Femur (tissue), 1 donor: ENCODE measurements around the gene PTCHD4.
A peak's percentile ranks its signal among the peaks of the same experiment; 100 is the strongest.

Source experiments
- DNase-seq: peaks from one replicate; pipeline ENCODE4 v3.0.0-alpha.2; 2017

The PTCHD4 gene

DNA sequence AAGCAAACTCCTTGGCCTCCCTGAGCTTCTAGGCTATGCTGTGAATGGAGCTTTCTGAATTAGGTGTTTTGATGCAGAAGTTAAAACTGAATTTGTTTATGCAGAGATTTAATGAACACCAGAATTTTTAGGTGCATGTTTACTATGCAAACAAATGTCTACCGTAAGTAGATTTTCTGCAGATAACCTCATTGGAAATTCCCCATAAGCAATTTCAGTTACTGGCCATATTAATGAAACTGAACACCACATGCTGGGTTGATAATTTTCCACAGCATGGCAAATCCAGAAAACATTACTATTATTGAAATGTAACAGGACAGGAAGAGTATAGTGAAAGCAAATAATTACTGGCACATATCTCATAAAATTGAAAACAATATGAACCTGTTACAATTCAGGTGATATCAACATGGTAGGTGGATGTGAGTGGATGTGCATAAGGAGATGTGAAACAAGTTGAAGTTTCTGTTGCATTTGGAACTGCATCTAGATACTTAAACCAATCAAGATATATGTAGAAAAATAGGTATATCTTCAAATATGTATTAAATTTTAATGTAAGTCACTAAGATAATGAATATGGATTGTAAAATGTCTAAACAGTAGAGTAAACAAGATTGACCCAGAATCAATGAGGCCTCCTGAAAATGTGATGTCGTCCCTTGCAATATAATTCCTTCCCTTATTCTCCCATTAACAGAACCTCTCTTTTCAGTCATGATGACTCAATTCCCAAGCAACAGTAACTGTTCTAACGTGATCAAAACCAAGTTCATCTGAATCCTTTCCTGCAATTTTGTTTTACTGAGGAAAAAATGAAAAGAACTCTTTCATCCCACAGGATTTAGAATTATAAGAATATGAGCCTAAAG lies 11.0 kb downstream of the PTCHD4 start:
- no peak for DNase-seq

GRCh38 chr6:48098923-48099322 lies 12.1 kb downstream of the PTCHD4 start:
- DNase-seq: peak; percentile 26

DNA sequence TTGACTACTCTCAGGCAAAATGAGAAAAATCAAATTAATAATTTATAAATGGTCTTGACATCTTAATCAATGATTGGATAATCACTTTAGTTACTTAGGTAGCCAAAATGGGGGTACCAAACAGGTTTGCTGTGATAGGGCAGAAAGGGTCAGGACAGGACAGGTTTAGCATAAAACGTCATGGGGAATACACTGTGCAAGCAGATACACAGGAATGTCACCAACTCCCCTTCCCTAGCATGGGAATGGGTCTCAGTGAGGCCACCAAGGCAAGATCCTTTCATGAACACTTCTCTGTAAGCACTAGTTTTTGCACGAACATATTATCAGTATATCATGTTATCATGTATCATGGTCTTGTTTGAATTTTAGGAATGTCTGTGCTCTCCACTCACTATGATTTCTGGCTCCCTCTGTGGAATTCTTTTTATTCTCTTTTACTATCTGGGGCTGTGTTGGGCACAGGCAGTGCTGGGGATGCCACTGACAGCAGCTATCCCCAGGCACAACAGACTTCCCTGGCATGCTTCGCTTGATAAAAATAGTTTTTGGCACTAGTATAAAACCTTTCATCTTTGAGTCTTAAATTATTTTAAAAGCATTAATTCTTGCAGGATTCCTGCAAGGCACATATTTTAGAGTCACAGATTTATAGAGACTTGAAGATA lies 18.3 kb downstream of the PTCHD4 start:
- DNase-seq: no peak

GRCh38 chr6:48090546-48090945 lies 20.5 kb downstream of the PTCHD4 start:
- DNase-seq: no peak

DNA sequence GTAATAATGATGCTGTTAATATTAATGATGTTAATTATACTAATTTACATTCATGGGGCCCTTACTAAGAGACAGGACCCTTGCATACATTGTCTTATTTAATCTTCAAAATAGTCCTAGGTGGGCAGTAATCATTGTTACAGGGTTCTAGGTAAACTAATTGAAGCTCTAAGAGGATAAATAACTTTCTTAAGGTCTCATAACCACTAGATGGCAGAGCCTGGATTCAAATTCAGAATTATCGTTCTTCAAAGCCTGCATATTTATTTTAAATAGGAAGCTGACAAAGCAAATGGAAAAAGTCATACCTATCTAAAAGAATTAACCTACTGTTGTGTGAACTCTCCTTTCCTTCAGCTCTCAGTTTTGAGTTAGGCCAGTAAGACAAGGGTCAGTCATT lies 23.5 kb downstream of the PTCHD4 start:
- DNase-seq: no peak

DNA sequence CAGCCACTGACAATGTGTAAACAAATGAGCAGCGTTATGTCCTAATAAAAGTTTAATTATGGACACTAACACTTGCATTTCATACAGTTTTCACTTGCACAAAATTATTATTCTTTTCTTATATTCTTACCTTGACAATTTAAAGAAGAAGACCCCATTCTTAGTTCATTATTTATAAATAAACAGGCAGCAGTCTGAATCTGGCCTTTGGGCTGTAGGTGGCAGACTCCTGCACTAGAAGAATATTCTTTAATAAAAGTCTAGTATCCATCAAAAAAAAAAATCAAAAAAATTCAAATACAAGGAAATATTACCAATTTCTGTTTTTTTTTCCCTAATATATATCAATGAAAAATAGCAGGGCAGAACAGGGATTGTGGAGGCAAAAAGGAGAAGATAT lies 24.8 kb downstream of the PTCHD4 start:
- DNase-seq: no peak

DNA sequence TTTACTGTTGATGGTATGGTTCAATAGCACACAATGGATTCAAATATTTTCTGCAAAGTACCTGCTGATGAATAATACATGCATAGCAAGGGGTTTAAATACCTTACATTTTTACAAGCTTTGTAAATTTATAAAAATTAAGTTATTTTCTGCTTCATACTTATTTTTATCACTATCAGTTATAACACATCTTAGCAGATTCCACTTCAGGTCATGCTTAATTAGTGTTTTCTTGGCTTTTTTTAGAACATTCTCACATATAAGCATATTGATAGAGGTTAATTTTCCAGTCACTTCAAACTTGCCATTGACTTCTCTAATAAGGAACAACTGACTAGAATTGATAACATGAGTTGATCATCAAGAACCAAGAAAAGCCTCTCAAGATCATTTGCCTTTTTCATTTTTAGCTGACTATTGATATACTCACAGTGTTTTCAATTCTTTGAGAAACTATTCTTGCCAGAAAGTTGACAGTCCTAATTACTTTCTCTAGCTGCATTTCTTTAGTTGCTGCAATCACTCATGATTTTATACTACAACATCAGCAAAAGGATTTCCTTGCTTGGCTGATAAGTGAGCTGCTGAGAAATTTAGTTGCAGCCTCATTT lies 25.8 kb downstream of the PTCHD4 start:
- DNase-seq: no peak

DNA sequence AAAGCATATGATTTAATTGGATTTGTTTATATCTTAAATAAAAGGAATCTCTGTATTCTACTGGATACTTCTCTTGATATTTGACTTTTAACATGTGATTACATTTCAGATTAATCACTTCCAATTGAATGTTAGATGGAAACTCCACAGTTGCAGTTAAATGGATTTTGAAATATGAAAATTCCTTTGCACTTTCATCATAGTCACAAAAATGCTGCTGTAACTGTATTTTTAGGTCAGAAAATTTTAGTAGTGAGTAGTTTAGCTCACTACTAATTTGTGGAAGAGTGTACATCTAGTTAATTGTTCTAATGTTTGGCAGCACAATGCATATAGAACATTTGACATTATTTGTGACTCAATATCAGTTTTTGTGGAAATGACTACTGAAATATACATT lies 26.8 kb downstream of the PTCHD4 start:
- no peak for DNase-seq

GRCh38 chr6:48080227-48081009 lies 30.6 kb downstream of the PTCHD4 start:
- no peak for DNase-seq

- DNase-seq: no peak
These were observed 32.9 kb downstream of the PTCHD4 start for GRCh38 chr6:48078120-48078519.

DNA sequence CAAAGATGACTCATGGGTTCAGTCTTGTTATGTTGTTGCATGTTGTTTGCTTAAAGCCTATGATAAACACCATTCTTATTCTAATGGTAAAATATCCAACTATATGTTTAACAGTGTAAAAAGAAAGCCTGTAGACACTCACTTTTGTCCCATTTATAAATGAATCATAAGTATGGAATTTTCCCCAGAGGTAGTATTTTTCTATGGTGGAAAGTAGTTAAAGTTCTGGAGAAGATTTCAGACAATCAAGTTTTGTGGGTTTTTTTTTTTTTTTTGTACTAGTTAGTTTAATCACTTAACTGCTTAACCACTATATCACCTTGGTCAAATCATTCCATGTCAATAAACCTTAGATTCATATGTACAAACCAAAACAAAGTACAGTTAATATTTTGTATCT lies 35.8 kb downstream of the PTCHD4 start:
- no peak for DNase-seq

DNA sequence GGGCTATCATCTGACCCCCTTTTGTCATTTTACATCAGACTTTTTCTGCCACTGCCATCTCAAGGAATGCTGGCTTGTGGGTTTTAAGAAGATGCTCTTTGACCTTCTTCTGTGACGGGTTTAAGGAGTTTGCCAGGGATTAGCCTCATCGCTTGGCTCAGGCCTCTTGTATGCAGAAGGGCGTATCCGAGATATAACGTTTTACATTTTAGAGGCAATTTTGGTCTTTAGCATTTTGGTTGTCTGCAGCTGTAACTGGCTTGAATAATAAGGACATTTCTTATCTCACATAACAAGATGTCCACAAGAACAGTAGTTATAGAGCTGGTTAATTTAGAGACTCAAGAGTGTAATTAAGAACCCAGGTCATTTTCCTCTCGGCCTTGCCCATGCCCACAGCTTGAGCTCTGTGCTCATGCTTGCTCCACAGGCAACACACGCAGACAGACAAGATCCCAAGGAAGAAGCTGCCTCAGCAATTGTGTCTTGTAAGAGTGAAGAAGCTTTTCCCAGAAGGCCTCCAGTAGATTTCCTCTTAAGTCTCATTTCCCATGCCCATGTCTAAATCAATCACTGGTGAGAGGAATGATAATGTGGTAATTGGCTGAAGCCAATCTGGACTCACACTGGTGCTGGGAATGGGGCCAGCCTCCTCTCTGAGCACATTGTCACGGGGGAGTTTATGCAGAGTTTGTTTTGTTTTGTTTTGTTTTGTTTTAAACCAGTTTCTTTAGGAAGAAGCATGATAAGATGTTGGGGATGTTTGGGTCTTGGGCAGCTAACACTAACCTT lies 36.8 kb downstream of the PTCHD4 start:
- no peak for DNase-seq

DNA sequence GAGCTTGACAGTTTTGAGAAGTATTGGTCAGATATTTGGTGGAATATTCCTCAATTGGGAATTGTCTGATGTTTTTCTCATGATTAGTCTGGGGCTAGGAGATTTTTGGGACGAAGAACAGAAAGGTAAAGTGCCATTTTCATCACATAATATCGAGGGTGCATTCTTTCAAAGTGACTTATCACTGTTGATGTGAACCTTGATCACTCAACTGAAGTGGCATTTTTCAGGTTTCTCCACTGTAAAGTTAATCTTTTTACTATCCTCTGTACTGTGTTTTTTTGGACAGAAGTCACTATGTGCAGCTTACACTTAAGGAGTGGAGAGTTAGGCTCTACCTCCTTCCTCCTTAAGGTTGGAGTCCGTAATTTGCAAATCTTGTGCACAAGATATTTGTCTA lies 39.2 kb downstream of the PTCHD4 start:
- DNase-seq: no peak

DNA sequence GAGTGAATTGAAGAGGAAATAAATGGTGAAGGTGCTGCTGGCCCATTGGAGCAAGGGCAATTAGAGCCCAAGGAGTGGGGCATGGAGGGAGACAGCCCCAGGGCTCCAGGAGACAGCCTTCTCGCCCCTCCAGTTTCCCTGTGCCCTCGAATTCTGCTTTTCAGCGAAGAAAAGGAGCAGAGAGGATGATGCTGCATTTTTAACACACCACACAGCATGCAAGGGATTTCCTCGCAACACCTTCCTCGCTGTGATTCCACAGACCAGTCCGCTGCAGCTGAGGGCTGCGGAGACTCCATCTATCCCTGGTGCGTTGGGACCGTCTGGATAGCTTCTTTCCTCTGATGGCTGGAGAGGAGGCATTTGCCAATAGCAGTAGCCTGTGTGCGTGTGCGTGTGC lies 41.7 kb downstream of the PTCHD4 start:
- DNase-seq: no peak

DNA sequence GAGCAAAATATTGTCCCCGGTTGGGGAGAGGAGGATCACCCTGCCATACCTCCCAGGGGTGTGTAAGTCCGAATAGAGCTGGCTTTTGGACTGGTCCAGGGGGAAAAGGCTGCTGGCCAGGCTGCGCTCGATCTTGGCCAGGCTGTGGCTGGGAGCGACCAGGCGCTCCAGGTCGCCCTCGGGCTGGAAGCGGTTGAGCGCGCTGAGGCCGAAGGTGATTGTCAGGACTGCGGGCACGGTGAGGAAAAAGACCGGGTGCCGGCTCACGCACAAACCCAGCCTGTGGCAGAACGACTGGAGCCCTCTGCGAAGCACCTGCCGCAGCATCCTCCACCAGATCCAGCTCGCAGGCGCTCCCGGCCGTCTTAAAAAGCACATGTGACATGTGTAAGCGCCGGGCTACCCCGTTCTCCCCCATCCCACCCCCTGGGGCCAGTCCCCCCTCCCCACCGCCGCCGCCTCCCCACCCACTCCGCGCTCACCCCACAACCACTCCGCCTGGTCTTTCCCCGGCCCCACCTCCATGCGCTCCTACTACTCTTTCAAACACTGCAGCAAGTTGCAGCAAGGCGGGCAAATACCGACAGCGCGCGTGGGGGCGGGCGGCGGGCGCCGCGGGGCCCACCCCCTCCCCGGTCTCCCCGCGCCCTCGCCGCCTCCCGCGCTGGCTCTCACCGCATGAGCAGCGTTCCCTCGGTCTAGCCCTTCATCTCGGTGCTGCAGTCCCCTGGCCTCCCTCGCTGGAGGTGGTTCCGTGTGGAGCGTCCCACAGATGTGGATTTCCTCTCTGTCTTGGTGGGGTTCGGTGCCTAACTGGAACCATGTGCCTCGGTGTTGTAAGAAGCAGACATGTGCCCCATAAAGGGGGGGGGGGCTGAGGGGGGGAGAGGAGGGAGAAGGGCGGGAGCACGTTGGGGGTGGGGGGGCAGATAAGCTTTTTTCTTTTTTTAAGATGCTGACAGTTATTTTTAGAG lies 42.4 kb downstream of the PTCHD4 start:
- no peak for DNase-seq

- no peak for DNase-seq
These were observed 43.1 kb downstream of the PTCHD4 start for GRCh38 chr6:48067886-48068277.

DNA sequence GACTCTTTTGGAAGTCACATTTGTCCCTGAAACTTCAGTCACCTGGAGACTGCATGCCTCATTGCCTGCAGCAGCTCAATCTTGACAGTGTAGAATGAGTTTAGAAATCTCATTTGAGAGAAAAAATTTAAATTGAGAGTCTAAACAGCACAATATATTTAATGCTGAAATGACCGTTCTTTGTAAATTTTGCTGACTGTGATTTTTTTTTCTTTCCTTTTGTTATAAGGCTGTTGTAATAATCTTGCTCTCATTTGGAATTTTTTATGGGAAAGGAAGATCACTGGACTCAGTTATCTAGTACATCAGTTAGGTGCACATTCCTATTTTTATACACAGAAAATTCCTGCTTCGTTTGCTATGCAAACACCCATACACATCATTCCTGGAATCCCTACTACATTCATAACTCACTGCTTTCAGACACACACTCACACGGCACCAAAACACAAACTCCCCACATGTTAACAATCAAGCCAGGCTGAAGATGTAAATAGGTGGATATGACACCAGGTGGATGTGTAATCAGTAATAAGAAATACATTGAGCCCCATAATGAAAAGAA lies 43.8 kb downstream of the PTCHD4 start:
- no peak for DNase-seq

GRCh38 chr6:48061265-48061990 lies 49.6 kb downstream of the PTCHD4 start:
- DNase-seq: no peak
